ENCODE data around the gene TCF7L2.

The TCF7L2 gene

GRCh38 chr10:113033991-113034390, 83.9 kb downstream of the TCF7L2 start:
- Histone ChIP-seq H3K4me1 (ENCODE audit: control insufficient read depth, insufficient read depth, low read length, poor library complexity, severe bottlenecking) (peaks cover 14% of the 10 kb centered on the region), H3K27ac (ENCODE audit: low read depth, low read length, severe bottlenecking) (no peak overlapping the region), H3K9me3 (ENCODE audit: control insufficient read depth, low read length) (no peaks in the 10 kb centered on the region), H3K36me3 (ENCODE audit: control insufficient read depth, insufficient read depth, low read length) (peaks cover 31% of the 10 kb centered on the region), H3K4me3 (ENCODE audit: extremely low read depth, insufficient read depth, low read length, poor library complexity, severe bottlenecking) (no peak overlapping the region)
- 92 to 95% methylated on average over 2 to 7 of the region's 8 CpGs for WGBS, 2 experiments (ENCODE audit: insufficient coverage in 2 of 2)

GRCh38 chr10:113035732-113036312, 85.8 kb downstream of the TCF7L2 start:
- 87 to 93% methylated on average over 4 to 5 of the region's 5 CpGs for WGBS, 2 experiments (ENCODE audit: insufficient coverage in 2 of 2)
- Histone ChIP-seq H3K9me3 (ENCODE audit: control insufficient read depth, low read length) (no peaks in the 10 kb centered on the region), H3K36me3 (ENCODE audit: control insufficient read depth, insufficient read depth, low read length) (peaks cover 38% of the 10 kb centered on the region), H3K4me3 (ENCODE audit: extremely low read depth, insufficient read depth, low read length, poor library complexity, severe bottlenecking) (no peak overlapping the region), H3K27ac (ENCODE audit: low read depth, low read length, severe bottlenecking) (no peak overlapping the region), H3K4me1 (ENCODE audit: control insufficient read depth, insufficient read depth, low read length, poor library complexity, severe bottlenecking) (peaks cover 7% of the 10 kb centered on the region)

GRCh38 chr10:113036619-113037018, 86.6 kb downstream of the TCF7L2 start:
- Histone ChIP-seq H3K4me3 (ENCODE audit: extremely low read depth, insufficient read depth, low read length, poor library complexity, severe bottlenecking) (no peak overlapping the region), H3K9me3 (ENCODE audit: control insufficient read depth, low read length) (no peaks in the 10 kb centered on the region), H3K36me3 (ENCODE audit: control insufficient read depth, insufficient read depth, low read length) (peaks cover 38% of the 10 kb centered on the region), H3K27ac (ENCODE audit: low read depth, low read length, severe bottlenecking) (no peak overlapping the region), H3K4me1 (ENCODE audit: control insufficient read depth, insufficient read depth, low read length, poor library complexity, severe bottlenecking) (peaks cover 7% of the 10 kb centered on the region)
- 100% methylated on average over 1 of the region's 2 CpGs; no CpG with 5 or more reads in 1 of the 2 experiments for WGBS, 2 experiments (ENCODE audit: insufficient coverage in 2 of 2)

- Histone ChIP-seq H3K4me1 (ENCODE audit: control insufficient read depth, insufficient read depth, low read length, poor library complexity, severe bottlenecking) (peaks cover 7% of the 10 kb centered on the region), H3K36me3 (ENCODE audit: control insufficient read depth, insufficient read depth, low read length) (peaks cover 40% of the 10 kb centered on the region), H3K27ac (ENCODE audit: low read depth, low read length, severe bottlenecking) (no peak overlapping the region), H3K9me3 (ENCODE audit: control insufficient read depth, low read length) (no peaks in the 10 kb centered on the region), H3K4me3 (ENCODE audit: extremely low read depth, insufficient read depth, low read length, poor library complexity, severe bottlenecking) (no peak overlapping the region)
- 86% methylated on average over 1 of the region's 2 CpGs; no CpG with 5 or more reads in 1 of the 2 experiments for WGBS, 2 experiments (ENCODE audit: insufficient coverage in 2 of 2)
Measured at GRCh38 chr10:113037218-113037617, 87.2 kb downstream of the TCF7L2 start.

GRCh38 chr10:113038183-113038582, 88.1 kb downstream of the TCF7L2 start:
- Histone ChIP-seq H3K4me3 (ENCODE audit: extremely low read depth, insufficient read depth, low read length, poor library complexity, severe bottlenecking) (no peak overlapping the region), H3K9me3 (ENCODE audit: control insufficient read depth, low read length) (no peaks in the 10 kb centered on the region), H3K27ac (ENCODE audit: low read depth, low read length, severe bottlenecking) (no peak overlapping the region), H3K36me3 (ENCODE audit: control insufficient read depth, insufficient read depth, low read length) (peaks cover 47% of the 10 kb centered on the region), H3K4me1 (ENCODE audit: control insufficient read depth, insufficient read depth, low read length, poor library complexity, severe bottlenecking) (peaks cover 4% of the 10 kb centered on the region)
- 94 to 95% methylated on average over 12 of the region's 12 CpGs for WGBS, 2 experiments (ENCODE audit: insufficient coverage in 2 of 2)

- 100% methylated on average over 1 to 4 of the region's 4 CpGs for WGBS, 2 experiments (ENCODE audit: insufficient coverage in 2 of 2)
- H3K4me1 ChIP-seq (ENCODE audit: control insufficient read depth, insufficient read depth, low read length, poor library complexity, severe bottlenecking), result peaks cover 4% of the 10 kb centered on the region
- H3K4me3 ChIP-seq (ENCODE audit: extremely low read depth, insufficient read depth, low read length, poor library complexity, severe bottlenecking), result no peak overlapping the region
- H3K27ac ChIP-seq (ENCODE audit: low read depth, low read length, severe bottlenecking), result no peak overlapping the region
- H3K36me3 ChIP-seq (ENCODE audit: control insufficient read depth, insufficient read depth, low read length), result peaks cover 47% of the 10 kb centered on the region
- H3K9me3 ChIP-seq (ENCODE audit: control insufficient read depth, low read length), result no peaks in the 10 kb centered on the region
Measured at GRCh38 chr10:113038985-113039384, 88.9 kb downstream of the TCF7L2 start.

- Histone ChIP-seq H3K4me1 (ENCODE audit: control insufficient read depth, insufficient read depth, low read length, poor library complexity, severe bottlenecking) (peaks cover 10% of the 10 kb centered on the region), H3K36me3 (ENCODE audit: control insufficient read depth, insufficient read depth, low read length) (peaks cover 45% of the 10 kb centered on the region), H3K27ac (ENCODE audit: low read depth, low read length, severe bottlenecking) (no peak overlapping the region), H3K9me3 (ENCODE audit: control insufficient read depth, low read length) (no peaks in the 10 kb centered on the region), H3K4me3 (ENCODE audit: extremely low read depth, insufficient read depth, low read length, poor library complexity, severe bottlenecking) (no peak overlapping the region)
- 100% methylated on average over 1 of the region's 1 CpG; no CpG with 5 or more reads in 1 of the 2 experiments for WGBS, 2 experiments (ENCODE audit: insufficient coverage in 2 of 2)
Measured at GRCh38 chr10:113041324-113041723, 91.3 kb downstream of the TCF7L2 start.

- 86 to 100% methylated on average over 1 to 2 of the region's 5 CpGs for WGBS, 2 experiments (ENCODE audit: insufficient coverage in 2 of 2)
- Histone ChIP-seq H3K27ac (ENCODE audit: low read depth, low read length, severe bottlenecking) (no peak overlapping the region), H3K4me3 (ENCODE audit: extremely low read depth, insufficient read depth, low read length, poor library complexity, severe bottlenecking) (no peak overlapping the region), H3K9me3 (ENCODE audit: control insufficient read depth, low read length) (no peaks in the 10 kb centered on the region), H3K36me3 (ENCODE audit: control insufficient read depth, insufficient read depth, low read length) (peaks cover 43% of the 10 kb centered on the region), H3K4me1 (ENCODE audit: control insufficient read depth, insufficient read depth, low read length, poor library complexity, severe bottlenecking) (peaks cover 7% of the 10 kb centered on the region)
Measured at GRCh38 chr10:113041841-113042750, 92.0 kb downstream of the TCF7L2 start.

- WGBS, 2 experiments (ENCODE audit: insufficient coverage in 2 of 2), result 85 to 95% methylated on average over 3 of the region's 7 CpGs
- Histone ChIP-seq H3K4me1 (ENCODE audit: control insufficient read depth, insufficient read depth, low read length, poor library complexity, severe bottlenecking) (peaks cover 9% of the 10 kb centered on the region), H3K36me3 (ENCODE audit: control insufficient read depth, insufficient read depth, low read length) (peaks cover 43% of the 10 kb centered on the region), H3K9me3 (ENCODE audit: control insufficient read depth, low read length) (no peaks in the 10 kb centered on the region), H3K27ac (ENCODE audit: low read depth, low read length, severe bottlenecking) (no peak overlapping the region), H3K4me3 (ENCODE audit: extremely low read depth, insufficient read depth, low read length, poor library complexity, severe bottlenecking) (no peak overlapping the region)
Measured at GRCh38 chr10:113042868-113043267, 92.8 kb downstream of the TCF7L2 start.

- Histone ChIP-seq H3K4me3 (ENCODE audit: extremely low read depth, insufficient read depth, low read length, poor library complexity, severe bottlenecking) (no peak overlapping the region), H3K36me3 (ENCODE audit: control insufficient read depth, insufficient read depth, low read length) (peaks cover 42% of the 10 kb centered on the region), H3K27ac (ENCODE audit: low read depth, low read length, severe bottlenecking) (no peak overlapping the region), H3K9me3 (ENCODE audit: control insufficient read depth, low read length) (no peaks in the 10 kb centered on the region), H3K4me1 (ENCODE audit: control insufficient read depth, insufficient read depth, low read length, poor library complexity, severe bottlenecking) (peaks cover 13% of the 10 kb centered on the region)
- 95 to 97% methylated on average over 10 to 12 of the region's 12 CpGs for WGBS, 2 experiments (ENCODE audit: insufficient coverage in 2 of 2)
Measured at GRCh38 chr10:113044016-113044755, 94.1 kb downstream of the TCF7L2 start.

Data from mesodermal cell (in vitro differentiated cells).